Muscle of back (tissue), 11 donors: ENCODE data around the gene OR10A6. TPM values are rescaled to one million over a fixed set of nuclear protein-coding genes. Genes with fewer than 3 reads are reported as not detected.

ENCODE experiments used
- DNase-seq, 3 donors: peaks; one replicate each; pipeline versions ENCODE4 v3.0.0 to v3.0.0-alpha.2; 2013
- polyA plus RNA-seq, 10 donors: library from polyadenylated mRNA; unstranded; fragments of 120-200 nt; gene quantifications; one replicate each; pipeline ENCODE4 v1.2.1, GENCODE V29; 2013; ENCODE audit not compliant: insufficient read length in 10 of 10

OR10A6 gene
- polyA plus RNA-seq, 10 donors, result 0.03 TPM; not detected in 9

DNA sequence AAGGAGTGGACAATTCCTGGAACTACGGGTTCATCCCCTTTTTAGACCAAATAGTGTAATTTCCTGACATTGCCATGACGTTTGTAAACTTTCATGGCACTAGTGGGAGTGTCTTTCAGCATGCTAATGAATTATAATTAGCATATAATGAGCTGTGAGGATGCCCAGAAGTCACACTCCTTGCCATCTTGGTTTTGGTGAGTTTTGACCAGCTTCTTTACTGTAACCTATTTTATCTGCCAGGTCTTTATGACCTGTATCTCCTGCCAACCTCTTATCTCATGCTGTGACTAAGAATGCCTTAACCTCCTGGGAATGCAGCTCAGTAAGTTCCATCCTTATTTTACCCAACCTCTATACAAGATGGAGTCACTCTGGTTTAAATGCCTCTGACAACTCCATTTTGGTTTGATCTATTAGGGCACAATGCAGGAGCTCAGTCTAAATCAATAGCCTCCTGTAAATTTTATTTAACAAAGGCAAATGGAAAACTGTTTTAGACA is 20.7 kb downstream of the OR10A6 start:
- DNase-seq, result no peak

DNA sequence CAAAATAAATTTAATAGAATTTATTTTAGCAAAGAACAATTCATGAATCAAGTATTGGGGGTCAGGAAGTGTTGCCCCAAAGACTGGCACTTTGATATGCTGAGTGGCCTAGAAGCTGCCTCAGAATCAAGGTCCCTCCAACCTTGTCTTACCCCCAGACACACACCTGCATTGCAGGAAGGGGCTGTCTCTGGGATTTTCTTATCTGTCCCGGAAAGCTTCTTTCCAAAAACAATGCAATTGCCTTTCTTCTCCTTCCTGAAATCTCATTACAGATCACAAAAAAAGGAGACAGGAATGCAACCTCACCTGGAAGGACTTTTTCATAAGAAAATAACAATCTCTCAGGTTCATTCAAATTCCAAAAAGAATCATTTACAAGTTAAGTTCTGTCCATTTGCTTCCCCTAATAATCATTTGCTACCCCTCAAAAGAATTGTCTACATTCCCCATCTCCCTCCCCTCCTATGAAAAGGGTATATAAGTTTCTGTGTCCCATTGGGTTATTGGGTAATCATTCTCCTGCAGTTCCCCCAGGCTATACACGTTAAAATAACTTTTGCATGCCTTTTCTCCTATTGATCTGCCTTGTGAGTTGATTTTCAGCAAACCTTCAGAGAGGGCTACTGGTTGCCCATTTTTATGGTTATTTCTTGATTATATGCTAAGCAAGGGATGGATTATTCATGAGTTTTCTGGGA is 21.3 kb downstream of the OR10A6 start:
- DNase-seq, result no peak

DNA sequence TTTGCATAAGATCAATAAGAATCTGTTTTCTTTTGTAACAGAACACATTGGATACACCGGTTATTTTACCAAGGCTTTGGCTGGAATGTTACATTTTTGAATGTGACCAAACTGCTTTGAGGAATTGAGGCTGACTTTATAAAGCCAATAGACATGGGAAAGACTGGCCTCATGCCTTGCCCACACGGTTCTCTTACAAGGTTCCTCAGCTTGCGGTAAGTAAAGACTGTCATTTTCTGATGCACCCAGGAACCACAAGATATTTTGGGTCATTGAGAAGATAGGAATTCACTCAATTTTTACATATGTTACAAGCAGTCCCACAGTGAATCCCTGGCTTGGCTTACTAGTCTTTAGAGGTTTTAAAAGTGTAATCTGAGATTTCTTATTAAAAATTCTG is 23.9 kb downstream of the OR10A6 start:
- no peak for DNase-seq

DNA sequence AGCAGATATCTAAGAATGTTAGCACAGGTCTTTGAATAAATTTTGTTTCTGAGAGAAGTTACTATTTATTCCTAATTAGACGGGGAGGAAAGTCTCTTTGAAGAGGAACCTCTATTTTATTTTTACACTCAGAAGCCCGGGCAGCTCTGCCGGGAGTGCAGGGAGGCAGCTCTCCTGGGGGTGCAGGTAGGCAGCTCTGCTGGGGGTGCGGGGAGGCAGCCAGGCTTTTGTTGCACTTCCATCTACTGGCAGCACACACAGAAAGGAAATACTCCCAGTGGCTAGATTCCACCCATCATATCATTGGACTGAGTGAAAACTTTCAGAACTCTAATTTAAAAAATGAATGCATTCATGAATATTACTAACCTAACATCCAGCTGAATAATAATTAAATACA is 24.6 kb downstream of the OR10A6 start:
- DNase-seq, result no peak

DNA sequence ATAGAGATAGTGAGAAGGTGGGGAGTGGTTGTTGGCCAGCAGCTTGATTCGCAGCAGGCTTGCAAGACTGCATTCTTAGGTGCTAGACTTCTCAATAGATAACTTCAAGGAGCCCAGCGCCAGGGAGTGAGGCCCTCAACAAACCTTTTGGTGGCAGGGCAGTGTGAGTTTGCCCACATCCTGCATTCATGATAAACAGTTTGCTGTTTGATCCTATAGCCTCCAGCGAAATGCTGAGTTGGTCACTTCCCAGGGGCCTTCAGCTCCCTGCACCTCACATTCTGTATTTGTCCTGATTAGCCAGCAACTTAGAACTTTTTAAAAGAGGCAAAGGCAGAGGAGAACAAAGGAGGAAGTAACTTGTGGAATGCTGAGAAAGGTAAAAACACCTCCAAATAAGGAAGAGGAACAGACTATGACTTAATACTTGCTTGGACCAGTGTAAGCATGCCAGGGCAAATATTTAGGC is 25.1 kb downstream of the OR10A6 start:
- no peak for DNase-seq

DNA sequence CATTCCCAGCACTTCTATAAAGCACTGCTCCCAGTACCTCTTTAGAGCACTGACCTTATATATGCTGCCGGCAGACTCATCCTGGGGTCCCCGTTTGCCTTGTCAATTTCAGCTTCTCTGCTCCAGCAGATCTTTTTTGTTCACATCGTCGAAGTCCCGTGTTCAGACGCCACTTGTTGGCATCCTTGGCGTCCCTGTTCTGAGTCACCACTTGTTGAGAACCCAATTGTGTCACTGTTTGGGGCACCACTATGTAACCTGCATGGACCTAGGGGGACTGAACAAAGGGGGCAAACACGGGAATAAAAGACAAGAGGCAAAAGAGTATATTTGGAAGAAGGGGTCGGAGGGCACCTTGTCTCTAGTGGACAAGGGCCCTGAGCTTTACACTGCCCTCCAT is 25.5 kb downstream of the OR10A6 start:
- DNase-seq, result no peak

DNA sequence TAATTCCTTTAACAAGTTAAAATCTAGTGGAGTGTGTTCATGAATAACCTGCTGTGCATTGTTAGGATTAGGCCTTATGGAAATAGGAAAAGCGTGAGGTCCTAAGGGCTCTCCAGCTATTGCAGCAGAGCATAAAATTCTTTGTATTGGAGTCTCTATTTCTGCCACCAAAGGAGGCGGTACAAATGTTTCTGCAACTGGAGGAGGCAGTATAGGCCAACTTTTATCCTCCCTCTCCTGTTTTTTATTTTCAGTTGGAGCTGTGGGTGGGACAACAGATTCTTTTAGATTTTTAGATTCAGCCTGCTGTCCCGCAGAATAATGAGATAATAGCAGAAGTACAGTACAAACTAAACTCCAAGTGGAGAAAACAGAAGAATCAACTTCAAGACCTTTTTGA is 26.2 kb downstream of the OR10A6 start:
- DNase-seq, result peak in 1 of 3 donors; percentile 8

DNA sequence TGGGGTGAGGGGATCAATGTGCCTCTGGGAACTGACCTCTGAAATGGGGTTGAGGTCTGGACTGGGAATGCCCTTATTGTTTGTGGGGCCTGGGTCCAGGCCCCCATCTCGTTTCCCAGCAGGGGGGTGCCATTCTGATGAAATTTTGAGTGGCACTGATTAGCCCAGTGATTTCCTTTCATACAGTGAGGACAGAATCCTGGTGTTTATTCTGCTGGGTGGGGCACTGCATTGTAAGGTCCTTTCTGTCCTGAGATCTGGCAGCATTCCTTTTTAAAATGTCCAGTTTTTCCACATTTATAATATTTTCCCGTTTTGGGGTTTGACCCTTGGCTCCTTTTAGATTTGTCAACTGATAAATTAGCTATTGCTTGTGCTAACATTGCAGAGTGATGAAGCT is 27.1 kb downstream of the OR10A6 start:
- no peak for DNase-seq

DNA sequence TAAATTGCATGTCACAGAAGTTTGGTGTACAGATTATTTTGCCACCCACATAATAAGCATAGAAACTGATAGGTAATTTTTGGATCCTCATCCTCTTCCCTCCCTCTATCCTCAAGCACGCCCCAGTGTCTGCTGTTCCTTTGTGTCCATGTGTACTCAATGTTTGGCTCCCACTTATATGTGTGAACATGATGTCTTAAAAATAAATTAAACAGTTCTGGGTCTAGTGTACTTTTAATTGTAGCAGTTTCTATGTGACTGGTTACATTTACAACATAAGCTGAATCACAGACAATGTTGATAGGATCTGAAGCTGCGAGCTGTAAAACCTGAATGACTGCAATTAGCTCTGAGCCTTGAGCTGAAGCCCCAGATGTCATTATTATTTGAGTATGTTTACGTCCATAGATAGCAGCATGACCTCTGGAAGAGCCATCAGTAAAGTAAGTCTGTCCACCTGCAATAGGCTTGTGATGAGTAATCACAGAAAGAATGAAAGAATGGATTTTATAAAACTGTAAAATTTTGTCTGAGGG is 29.7 kb downstream of the OR10A6 start:
- no peak for DNase-seq

DNA sequence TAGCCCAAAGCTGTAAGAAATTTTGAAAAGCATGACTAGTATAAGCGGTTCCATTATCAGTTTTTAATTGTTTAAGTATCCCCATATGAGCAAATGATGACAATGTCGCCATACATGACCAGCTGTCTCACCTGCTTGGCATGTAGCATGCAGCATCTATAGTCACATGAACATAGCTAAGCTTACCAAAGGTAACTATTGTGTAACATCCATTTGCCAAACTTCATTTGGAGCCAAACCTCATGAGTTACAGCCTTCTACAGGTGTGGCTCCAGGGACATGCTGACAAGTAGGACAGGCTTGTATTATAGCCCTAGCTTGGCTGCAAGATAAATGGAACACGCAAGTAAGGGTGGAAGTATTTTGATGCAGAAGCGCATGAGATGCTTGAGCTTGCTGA is 30.4 kb downstream of the OR10A6 start:
- DNase-seq, result no peak

DNA sequence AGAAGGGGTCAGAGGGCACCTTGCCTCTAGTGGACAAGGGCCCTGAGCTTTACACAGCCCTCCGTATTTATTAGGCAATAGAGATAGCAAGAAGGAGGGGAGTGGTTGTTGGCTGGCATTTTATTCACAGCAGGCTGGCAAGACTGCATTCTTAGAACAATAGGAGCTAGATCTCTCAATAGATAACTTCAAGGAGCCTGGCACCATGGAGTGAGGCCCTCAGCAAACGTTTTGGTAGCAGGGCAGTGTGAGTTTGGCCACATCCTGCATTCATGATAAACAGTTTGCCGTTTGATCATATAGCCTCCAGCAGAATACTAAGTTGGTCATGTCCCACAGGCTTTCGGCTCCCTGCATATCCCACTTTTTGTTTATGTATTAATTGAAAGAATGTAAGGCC is 31.6 kb downstream of the OR10A6 start:
- no peak for DNase-seq

DNA sequence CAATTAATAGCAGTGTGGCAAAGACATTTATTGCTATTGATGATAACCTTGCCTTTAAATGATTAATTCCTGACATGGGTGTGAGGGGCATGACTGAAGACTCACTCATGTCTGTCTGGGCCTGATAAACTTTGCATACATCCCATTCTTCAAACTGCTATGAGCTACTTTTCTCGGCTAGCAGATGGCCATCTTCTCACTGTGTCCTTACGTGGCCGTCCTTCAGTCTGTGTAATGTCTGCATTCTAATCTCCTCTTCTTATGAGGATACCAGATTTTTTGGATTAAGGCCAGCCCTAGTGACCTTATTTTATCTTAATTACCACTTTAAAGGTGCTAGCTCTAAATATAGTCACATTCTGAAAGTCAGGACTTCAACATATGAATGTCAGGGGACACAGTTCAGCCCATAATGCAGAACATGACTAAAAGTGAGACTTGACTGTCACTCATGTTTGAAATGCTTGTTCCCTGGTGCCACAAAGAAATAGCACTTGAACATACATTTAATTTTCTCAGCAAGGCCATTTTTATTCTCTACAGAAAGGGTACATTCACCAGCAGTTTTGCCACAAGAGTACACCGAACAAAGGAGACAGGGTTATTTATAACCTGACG is 32.3 kb downstream of the OR10A6 start:
- DNase-seq, result no peak

DNA sequence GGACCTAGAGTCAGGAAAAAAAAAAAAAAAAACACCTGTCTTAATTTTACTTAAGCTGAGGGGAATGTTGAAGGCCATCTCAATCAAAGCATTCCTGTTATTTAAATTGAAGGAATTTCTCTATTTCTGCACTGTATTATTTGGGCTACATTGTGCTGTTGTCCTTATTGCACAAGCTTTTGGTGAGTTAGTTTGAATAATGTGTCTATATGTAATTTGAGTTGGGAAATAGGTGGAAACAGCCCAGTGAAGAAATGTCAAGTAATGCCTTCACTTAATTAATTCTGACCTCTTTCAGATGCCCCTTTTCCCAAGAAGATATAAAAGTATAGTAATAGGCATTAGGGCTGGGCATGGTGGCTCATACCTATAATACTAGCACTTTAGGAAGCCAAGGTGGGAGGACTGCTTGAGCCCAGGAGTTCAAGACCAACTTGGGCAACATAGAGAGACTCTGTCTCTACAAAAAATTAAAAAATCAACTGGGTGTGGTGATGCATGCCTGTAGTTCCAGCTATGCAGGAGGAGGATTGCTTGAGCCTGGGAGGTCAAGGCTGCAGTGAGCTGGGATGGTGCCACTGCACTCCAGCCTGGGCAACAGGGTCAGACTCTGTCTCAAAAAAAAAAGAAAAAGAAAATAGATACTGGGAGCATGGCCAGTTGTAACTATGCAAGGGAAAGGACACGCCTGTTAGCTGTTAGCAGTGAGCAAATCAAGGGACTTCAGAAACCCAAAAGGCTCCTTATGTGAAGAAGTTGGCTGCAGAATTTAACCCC is 34.9 kb downstream of the OR10A6 start:
- no peak for DNase-seq

DNA sequence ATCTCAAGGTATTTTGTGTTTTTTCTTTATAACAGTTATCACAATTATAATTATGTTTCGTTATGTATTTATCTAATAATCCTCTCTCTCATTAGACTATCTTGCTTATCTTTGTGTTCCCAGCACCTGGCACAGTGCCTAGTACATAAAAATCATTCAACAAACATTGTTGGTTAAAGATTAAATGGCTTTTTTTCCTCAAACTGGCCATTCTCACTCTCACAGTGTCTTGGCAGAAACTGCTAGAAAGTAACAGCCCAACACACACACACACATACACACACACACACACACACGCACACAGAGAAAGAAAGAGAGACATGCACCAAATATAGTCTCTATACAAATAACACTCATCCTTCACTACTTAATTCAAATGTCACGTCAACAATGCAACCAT is 36.8 kb downstream of the OR10A6 start:
- DNase-seq, result no peak

DNA sequence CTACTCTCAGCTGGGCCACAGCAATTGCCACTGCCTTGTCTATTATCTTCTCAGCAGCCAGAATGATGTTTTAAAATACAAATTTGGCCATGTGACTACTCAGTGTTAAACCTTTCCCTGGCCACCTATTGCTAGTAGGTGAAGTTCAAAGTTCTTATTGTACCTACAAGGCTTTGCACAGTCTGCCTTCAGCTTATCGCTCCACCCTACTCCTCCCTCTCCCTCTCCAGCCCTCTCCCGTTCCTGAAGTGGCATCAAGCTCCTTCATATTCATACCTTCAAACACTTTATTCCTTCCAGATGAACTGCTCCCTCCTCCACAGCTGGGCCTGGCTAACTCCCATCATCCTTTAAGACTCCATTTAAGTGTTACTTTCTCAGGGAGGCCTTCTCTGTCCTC is 37.3 kb downstream of the OR10A6 start:
- no peak for DNase-seq

DNA sequence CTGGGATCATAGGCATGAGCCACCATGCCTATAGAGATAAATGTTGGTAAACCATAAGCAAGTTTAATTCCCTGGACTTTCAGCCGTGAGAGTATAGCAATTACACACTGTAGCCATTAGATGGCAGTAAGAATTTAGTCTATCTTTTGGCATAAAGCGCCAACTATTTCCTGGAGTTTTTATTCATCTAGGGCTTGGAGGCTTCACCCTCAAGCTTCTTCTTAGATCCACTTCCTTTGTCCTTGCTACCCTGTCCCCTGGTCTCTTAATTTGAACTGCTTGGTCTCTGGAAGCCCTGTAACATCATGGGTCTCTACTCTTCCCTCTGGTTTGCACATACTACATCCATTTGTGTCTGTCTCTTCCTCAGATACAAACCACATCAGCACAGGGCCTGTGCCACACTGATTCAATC is 38.2 kb downstream of the OR10A6 start:
- DNase-seq, result peak; percentile 30 to 61 (median 45)

DNA sequence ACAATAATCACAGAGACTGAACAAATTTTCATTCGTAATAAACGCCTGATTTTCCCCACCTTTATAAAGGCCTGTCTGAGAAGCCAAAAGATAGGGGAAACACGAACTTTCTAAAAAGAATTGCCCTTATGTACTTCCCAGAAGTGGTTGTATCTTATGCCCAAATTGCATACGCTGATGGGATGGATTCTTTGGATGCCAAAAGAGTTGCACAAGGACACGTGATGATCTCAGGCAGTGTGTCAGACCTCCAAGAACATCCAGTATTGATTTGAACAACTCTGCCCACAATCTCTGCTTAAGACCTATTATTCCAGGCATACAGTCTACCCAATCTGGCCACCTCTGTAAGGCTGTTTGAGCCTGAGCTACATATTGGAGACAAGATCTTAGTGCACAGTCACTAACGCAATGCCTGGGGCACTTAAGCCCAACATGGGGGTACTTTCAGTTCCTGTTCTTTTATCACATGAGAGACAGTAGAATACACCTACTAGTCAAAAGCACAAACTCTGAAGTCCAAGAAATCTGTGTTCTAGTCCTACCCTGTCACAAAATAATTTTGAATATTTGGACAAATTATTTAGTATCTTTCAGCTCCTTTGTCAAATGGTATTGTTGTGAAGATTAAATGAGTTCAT is 38.9 kb downstream of the OR10A6 start:
- DNase-seq, result peak in 1 of 3 donors; percentile 18

DNA sequence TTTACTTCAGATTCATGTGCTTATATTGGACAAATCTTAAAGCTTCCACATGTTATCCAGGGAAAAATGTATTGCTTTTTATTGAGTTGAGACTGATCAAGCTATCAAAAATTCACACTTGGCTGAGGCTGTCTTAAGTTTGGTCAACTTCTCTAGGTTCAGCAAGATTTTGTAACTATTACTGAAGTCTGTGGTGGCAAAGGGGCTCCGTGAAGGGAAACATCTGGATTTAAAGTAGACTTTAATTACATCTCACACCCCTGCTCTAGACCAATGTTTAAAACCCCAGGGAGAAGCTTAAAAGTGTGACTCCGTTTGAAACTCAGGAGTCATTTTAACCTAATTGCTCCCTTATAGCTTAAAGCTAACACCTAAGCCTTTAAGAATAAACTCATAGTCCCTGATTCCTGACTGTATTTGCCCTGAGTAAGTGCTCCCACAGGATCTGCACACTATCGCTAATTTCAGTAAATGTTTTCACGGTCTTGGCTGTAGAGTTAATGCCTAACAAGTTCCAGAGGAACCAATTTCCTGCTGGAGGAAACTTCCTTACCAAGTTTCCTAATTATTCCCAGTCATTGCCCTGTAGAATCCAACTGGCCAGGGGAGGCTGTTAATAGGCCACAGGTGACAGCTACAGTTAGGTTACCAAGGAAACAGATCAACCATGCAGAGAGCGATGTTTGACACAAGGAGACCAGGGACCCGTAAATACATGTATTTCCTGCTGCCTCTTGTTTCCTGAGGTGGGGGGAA is 40.5 kb downstream of the OR10A6 start:
- DNase-seq, result peak in 2 of 3 donors; percentile 14 to 41

DNA sequence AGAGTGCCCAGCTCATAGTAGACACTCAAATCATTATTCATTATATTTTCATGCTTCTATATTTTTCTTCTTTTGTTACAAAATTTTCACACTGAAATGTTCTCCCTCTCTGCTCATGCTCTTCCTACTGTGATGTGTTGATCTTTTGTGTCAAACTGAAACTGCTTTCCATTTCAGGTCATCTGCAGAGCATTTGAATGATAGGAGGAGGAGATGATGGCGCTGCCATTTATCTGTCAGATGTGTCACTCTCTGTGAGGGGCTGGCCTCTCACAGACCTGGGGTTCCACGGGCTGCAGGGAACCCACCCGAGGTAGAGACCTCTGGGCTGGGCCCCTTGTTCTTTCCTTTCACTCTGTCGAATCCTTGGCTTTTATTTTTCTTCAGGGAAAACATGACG is 41.1 kb downstream of the OR10A6 start:
- DNase-seq, result peak in 1 of 3 donors; percentile 18

DNA sequence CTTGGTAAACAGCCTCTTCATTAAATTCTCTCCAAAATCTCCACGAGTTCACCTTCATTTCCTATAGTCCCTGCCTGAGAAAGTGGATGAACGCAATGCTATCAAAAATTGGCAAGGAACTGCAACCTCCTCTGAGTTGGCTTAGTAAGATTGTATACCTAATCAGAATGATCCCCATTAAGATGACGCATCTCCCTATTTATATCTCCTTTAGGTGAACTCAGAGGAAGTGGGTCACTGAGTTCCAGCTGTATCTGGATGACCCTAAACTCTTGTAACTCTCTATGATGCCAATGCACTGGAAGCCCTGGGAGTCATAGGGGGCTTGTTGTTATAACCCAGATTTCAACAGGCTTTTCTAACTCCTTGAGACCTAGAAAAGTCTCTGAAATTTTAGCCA is 48.2 kb downstream of the OR10A6 start:
- no peak for DNase-seq
